ENCODE measurements around the gene AQP3. TPM values are rescaled to one million over a fixed set of nuclear protein-coding genes. Genes with fewer than 3 reads are reported as not detected.
A peak's percentile ranks its signal among the peaks of the same experiment; 100 is the strongest.

AQP3 gene
- total and polyA plus RNA-seq, 2 experiments from 2014 or later = 0.29 TPM; not detected in 1

DNA sequence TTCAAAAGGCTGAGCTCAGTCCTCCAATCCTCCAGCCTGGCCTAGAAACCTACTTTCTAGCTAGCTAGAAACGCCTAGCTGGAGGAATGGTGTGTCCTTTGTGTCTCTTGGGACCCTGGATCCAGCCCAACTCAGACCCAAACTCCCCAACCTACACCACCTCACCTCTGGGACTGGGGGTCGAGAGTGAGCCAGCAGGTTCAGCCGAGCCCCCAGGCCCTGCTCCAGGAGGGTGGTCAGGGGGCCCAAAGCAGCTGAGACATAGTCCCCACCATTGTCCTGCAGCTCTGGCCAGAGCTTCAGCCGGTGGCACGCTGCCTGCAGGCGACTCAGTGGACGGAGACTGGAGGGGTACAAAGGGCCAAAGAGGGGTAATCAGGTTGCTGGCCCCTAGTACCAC is 20.1 kb upstream of the AQP3 start:
- no peak overlapping the region for H3K4me3 ChIP-seq
- no peak for DNase-seq
- no peaks in the 10 kb centered on the region for H3K9me3 ChIP-seq (ENCODE audit: low read depth)
- H4K20me1 ChIP-seq (ENCODE audit: insufficient read depth) = no peaks in the 10 kb centered on the region
- no peak overlapping the region for H3K27ac ChIP-seq
- no peak overlapping the region for H3K9ac ChIP-seq
- TF ChIP-seq EZH2 (IDR thresholded peaks at IDR 0.05; ENCODE audit: insufficient read depth, poor library complexity, severe bottlenecking) (no peak), EZH2phosphoT487 (IDR thresholded peaks at IDR 0.05; ENCODE audit: insufficient read depth, low read depth) (no peak)
- in situ Hi-C loops (cut with MboI) = loop anchor here (25.0 kb wide), 1 partner anchor 380 kb away; the partner anchor contains the start of gene SMU1
- peaks cover 46% of the 10 kb centered on the region for H3K36me3 ChIP-seq (ENCODE audit: low read depth)
- no peak overlapping the region for H2AFZ ChIP-seq
- peaks cover 13% of the 10 kb centered on the region; the same call in 1 of the 2 replicates for H3K4me1 ChIP-seq (ENCODE audit: insufficient read depth)
- no peaks in the 10 kb centered on the region for H3F3A ChIP-seq (ENCODE audit: insufficient read depth)
- WGBS, 2 experiments (ENCODE audit: low coverage in 1 of 2, low lambda C conversion rate in 2 of 2, missing lambda C conversion rate in 2 of 2) = 68 to 70% methylated on average over 7 of the region's 7 CpGs
- peaks cover 22% of the 10 kb centered on the region for H3K79me2 ChIP-seq (ENCODE audit: insufficient read depth)
- H3K9me2 ChIP-seq (ENCODE audit: insufficient read depth) = no peaks in the 10 kb centered on the region
- H3K4me2 ChIP-seq (ENCODE audit: unreplicated experiment) = no peak overlapping the region
- no peaks in the 10 kb centered on the region for H3K27me3 ChIP-seq (replicated peaks; ENCODE audit: insufficient read depth)

DNA sequence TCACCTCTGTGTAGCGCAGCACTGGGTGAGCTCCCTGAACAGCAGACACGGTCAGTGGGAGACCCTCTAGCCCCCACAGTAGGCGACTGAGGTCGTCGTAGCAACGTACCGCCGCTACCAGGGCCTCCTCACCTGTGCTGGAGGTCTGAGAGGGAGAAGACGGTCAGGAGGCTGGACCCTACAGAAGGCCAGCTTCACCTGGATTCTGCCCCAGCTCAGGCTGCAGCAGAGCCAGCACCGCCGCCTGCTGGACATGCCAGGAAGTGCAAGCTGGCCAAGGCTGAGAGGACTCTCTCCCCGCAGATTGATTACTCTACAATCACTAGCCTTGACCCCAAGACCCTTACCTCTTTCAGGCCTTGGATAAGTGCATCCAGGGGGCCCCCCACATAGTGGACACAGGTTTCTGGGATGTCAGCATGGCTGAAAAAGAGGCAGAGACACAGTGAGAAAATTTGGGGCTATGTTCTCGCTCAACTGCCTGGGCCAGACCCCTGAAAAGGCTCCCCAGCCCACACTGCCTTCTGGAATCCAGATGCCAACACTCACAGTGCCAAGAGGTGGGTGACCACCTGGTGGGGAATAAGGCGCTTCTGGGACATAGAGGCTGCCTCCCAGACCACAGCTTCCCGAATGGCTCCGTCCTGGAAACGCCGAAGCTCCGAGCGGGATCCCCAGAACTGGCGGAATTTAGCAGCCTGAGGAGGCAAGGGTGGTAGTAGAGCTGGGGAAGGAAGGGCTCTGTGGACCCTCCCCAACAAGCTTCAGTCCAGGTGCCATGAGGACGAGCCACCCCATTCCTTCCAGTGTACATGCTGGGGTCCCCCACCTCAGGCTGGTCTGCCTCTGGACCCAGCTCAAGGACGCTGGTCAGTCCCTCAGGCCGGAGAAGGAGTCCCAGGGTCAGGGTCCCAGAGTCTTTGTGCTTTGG is 19.4 kb upstream of the AQP3 start:
- WGBS, 2 experiments (ENCODE audit: low coverage in 1 of 2, low lambda C conversion rate in 2 of 2, missing lambda C conversion rate in 2 of 2) = 77% methylated on average over 21 to 24 of the region's 24 CpGs
- Histone ChIP-seq H3K27ac (no peak overlapping the region), H3K9me2 (ENCODE audit: insufficient read depth) (no peaks in the 10 kb centered on the region), H3K27me3 (replicated peaks; ENCODE audit: insufficient read depth) (no peaks in the 10 kb centered on the region), H3K9ac (no peak overlapping the region), H2AFZ (no peak overlapping the region), H4K20me1 (ENCODE audit: insufficient read depth) (no peaks in the 10 kb centered on the region), H3F3A (ENCODE audit: insufficient read depth) (no peaks in the 10 kb centered on the region), H3K4me3 (no peak overlapping the region), H3K79me2 (ENCODE audit: insufficient read depth) (peaks cover 15% of the 10 kb centered on the region), H3K36me3 (ENCODE audit: low read depth) (peaks cover 52% of the 10 kb centered on the region), H3K4me1 (ENCODE audit: insufficient read depth) (peaks cover 6% of the 10 kb centered on the region; the same call in 1 of the 2 replicates), H3K9me3 (ENCODE audit: low read depth) (no peaks in the 10 kb centered on the region), H3K4me2 (ENCODE audit: unreplicated experiment) (no peak overlapping the region)
- no peak for TF ChIP-seq EZH2phosphoT487 (IDR thresholded peaks at IDR 0.05; ENCODE audit: insufficient read depth, low read depth)
- no peak for TF ChIP-seq EZH2 (IDR thresholded peaks at IDR 0.05; ENCODE audit: insufficient read depth, poor library complexity, severe bottlenecking)
- DNase-seq = peak; percentile 55
- in situ Hi-C loops (cut with MboI) = loop anchor here (25.0 kb wide), 1 partner anchor 380 kb away; the partner anchor contains the start of gene SMU1

DNA sequence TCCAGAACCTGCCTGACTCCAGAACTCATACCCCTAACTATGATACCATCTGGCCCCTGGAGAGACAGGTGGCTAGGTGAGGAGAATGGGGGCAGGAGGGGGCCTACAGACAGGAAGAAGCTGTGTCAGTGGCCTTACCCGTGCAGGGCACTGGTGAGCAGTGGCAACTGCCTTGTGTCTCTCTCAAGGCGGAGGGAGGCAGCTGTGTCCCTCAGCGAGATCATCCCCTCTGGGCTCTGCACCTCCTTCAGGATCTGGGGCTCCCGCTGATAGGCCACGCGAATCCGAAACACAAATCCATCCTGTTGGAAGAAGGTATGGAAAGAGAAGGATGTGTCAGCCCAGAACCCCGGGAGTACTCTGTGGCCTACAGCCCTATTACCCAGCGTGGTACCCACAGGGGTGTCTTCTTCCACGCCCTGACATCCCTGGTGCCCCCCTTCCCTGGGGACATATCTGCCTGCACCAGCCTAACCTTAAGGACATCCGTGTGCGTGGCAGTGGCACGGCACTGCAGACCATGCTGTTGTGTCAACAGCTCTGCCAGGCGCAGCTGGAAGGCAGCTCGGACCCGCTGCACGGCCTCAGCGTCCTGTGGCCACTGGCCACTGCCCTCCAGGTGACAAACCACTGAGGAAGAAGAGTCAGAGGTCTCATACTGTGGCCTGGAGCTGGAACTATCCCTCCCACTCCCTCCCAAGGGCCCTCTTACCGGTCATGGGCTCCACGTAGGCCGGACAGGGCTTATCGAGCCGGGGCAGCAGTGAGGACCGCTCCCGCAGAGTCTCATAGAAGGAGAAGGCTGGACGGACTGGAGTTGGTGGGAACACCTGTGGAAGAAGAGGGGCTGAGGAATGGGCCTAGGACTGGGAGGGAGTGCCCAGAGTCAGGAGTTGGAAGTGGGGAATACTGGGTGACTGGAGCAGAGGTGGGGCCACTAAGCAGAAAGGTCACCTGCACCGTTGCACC is 18.5 kb upstream of the AQP3 start:
- Histone ChIP-seq H3K27me3 (replicated peaks; ENCODE audit: insufficient read depth) (no peaks in the 10 kb centered on the region), H3K9ac (no peak overlapping the region), H3K4me1 (ENCODE audit: insufficient read depth) (no peaks in the 10 kb centered on the region), H3F3A (ENCODE audit: insufficient read depth) (peaks cover under 1% of the 10 kb centered on the region; the same call in 1 of the 2 replicates), H3K9me2 (ENCODE audit: insufficient read depth) (no peaks in the 10 kb centered on the region), H3K27ac (no peak overlapping the region), H4K20me1 (ENCODE audit: insufficient read depth) (no peaks in the 10 kb centered on the region), H3K79me2 (ENCODE audit: insufficient read depth) (peaks cover 5% of the 10 kb centered on the region), H3K9me3 (ENCODE audit: low read depth) (no peaks in the 10 kb centered on the region), H3K4me3 (no peak overlapping the region), H3K36me3 (ENCODE audit: low read depth) (peaks cover 50% of the 10 kb centered on the region), H3K4me2 (ENCODE audit: unreplicated experiment) (no peak overlapping the region), H2AFZ (no peak overlapping the region)
- WGBS, 2 experiments (ENCODE audit: low coverage in 1 of 2, low lambda C conversion rate in 2 of 2, missing lambda C conversion rate in 2 of 2) = 92 to 95% methylated on average over 27 of the region's 27 CpGs
- no peak for DNase-seq
- no peak for TF ChIP-seq EZH2phosphoT487 (IDR thresholded peaks at IDR 0.05; ENCODE audit: insufficient read depth, low read depth)
- in situ Hi-C loops (cut with MboI) = loop anchor here (25.0 kb wide), 1 partner anchor 379 kb away; the partner anchor contains the start of gene SMU1

DNA sequence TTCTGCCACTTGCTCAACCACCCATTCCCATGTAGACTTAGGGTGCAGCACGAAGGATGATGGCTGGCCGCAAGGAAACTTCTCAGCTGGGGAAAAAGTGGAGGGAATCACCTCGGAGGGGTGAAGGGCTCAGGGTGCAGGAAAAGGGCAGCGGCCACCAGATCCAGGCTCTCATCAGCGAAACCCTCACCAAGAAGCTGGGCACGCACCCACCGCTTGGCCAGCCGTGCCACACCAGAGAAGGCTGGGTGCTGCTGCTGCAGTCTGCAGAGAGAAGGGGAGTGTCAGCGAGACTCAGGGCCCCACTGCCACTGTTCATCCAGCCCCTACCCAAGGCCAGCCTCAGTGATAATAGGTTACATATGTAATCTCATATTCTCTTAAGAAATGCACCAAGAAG is 17.7 kb upstream of the AQP3 start:
- Histone ChIP-seq H3K4me1 (ENCODE audit: insufficient read depth) (no peaks in the 10 kb centered on the region), H3K36me3 (ENCODE audit: low read depth) (peaks cover 48% of the 10 kb centered on the region), H3K4me3 (no peak overlapping the region), H3F3A (ENCODE audit: insufficient read depth) (peaks cover 4% of the 10 kb centered on the region; the same call in 1 of the 2 replicates), H3K27ac (no peak overlapping the region), H3K9me3 (ENCODE audit: low read depth) (no peaks in the 10 kb centered on the region), H3K4me2 (ENCODE audit: unreplicated experiment) (no peak overlapping the region), H3K79me2 (ENCODE audit: insufficient read depth) (no peaks in the 10 kb centered on the region), H3K27me3 (replicated peaks; ENCODE audit: insufficient read depth) (no peaks in the 10 kb centered on the region), H2AFZ (no peak overlapping the region), H4K20me1 (ENCODE audit: insufficient read depth) (no peaks in the 10 kb centered on the region), H3K9me2 (ENCODE audit: insufficient read depth) (no peaks in the 10 kb centered on the region), H3K9ac (no peak overlapping the region)
- 87% methylated on average over 9 of the region's 9 CpGs for whole genome bisulfite sequencing, 2 experiments (ENCODE audit: low coverage in 1 of 2, low lambda C conversion rate in 2 of 2, missing lambda C conversion rate in 2 of 2)
- DNase-seq = no peak
- in situ Hi-C loops (cut with MboI) = loop anchor here (25.0 kb wide), 1 partner anchor 378 kb away; the partner anchor contains the start of gene SMU1
- no peak for TF ChIP-seq EZH2 (IDR thresholded peaks at IDR 0.05; ENCODE audit: insufficient read depth, poor library complexity, severe bottlenecking)
- no peak for TF ChIP-seq EZH2phosphoT487 (IDR thresholded peaks at IDR 0.05; ENCODE audit: insufficient read depth, low read depth)

Data from GM23248 (cell line).